GM18868 (cell line): ENCODE measurements around the gene METTL17.
"Not testable (repeated sequence)": the region's sequence is repeated elsewhere in the genome, so short reads cannot be mapped to it uniquely, and the experiment has no call there.

ENCODE experiments used
- ATAC-seq: cut with Tn5 transposase; IDR thresholded peaks from one replicate; pipeline ENCODE4 v1.9.1; 2021; ENCODE audit warnings: mild to moderate bottlenecking, moderate library complexity; ENCODE audit not compliant: unreplicated experiment

METTL17 gene

DNA sequence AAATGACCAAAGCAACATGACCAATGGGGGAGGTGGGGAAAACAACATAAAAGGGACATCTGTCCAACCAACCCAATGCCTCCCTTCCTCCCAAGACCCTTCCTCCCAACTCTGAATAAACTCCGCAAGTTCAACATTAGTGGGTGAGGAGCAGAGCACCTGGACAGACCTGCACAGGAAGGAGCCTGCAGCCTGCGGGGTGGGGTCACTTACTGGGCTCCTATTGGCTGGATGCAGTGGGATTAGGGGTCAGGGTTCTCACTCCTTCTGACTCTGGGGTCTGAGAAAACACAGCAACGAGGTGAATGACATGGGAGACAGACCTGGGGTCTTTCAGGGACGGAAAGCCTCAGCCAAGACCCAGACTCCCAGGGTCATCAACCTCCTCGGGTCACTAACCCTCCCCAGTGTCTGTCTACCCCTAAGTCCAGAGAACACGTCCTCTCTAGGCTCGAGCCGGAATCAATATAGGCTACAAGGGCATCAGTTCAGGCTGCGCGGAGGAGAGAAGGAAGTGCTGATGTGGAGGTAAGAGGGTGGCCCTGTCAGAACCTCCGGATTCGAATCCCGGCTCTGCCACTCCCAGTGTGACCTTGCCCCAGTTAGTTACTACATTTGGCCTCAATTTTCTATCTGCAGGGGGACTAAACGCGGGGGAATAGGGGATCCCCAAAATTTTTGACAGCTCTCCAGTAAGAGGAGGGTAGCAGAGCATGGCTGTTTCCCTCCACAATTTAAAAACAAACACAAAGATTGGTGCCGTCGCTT lies 34.2 kb downstream of the METTL17 start:
- ATAC-seq: no peak

DNA sequence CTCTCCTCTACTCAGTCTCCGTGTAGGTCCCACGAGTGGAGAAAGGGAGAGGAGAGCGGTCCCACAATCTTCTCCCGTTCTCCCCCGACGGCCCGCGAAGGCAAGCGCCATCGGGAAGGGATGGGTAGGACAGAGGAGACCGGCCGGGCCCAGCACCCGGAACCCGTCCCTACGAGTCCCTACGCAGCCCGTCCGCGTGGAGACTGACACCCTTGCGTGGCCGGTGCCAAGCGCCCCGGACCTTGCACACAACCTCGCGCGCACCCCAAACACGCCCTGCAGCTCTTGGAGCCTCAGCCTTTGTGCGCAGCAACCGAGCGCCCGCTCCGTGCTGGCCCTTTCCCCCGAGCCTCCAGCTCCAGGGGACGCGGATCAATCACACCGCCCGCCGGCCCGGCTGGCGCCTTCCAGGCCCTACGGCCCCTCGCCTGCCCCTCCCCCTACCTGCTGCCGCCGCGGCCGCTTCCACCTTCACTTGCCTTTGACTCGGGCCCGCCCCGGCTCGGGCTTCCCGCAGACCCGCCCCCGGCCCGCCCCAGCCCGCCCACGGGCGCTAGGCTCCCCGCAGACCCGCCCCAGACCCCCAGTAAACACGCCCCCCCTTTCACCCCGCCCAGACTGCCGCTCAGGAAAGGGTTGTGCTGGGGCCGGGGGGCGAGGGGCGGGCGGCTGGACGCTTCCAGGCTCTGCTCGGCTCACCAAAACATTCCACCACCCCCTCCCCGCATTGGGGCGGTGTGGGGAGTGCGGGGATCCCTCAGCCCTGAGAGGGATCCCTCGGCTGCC lies 35.0 kb downstream of the METTL17 start, which contains the start of gene NDRG2:
NDRG2 (minus strand) TSS at position 477 of the 786 bp plus-strand sequence. CDS start 1,746 bp downstream, outside the sequence.
- ATAC-seq: peak; percentile 80

DNA sequence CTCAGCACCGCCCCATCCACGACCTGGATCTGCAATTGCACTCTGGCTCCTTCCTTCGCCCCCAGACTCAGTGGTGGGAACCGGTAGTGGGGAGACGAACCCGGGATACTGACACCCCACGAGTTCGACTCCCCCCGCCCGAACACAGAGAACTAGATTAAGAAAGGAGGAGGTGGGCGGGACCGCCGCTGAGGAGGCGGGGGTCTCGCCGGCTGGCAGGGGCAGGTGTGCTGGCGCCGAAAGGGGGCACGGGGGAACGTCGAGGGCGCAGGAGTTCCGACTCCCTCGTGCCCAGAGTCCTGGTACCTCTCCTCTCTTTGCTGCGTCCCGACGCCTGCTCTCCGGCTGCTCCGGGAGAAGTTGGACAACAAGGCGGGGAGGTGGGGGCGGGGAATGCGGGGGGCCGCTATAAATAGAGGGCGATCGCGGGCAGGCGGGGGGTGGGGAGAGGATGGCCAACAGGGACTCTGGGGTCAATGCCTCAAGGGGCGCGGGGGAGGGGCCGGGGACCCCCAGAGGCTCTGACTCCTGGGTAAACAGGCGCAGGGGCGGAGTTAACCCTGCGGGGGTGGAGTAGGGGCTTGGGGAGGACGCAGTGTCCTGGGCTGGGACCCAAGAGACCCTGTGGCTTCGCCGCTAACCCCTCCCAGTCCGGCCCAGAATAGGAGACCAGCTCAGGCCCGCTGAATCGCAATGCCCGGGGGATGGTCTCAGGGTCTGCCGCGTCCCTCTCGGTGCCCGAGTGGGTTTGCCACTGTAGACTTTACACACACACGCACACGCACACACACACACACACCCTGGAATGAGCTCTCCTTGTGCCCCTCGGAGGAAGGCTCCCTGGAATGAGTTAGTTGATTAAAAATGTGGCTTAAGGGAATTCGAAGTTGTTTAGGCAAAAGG lies 35.8 kb downstream of the METTL17 start:
- no peak for ATAC-seq

DNA sequence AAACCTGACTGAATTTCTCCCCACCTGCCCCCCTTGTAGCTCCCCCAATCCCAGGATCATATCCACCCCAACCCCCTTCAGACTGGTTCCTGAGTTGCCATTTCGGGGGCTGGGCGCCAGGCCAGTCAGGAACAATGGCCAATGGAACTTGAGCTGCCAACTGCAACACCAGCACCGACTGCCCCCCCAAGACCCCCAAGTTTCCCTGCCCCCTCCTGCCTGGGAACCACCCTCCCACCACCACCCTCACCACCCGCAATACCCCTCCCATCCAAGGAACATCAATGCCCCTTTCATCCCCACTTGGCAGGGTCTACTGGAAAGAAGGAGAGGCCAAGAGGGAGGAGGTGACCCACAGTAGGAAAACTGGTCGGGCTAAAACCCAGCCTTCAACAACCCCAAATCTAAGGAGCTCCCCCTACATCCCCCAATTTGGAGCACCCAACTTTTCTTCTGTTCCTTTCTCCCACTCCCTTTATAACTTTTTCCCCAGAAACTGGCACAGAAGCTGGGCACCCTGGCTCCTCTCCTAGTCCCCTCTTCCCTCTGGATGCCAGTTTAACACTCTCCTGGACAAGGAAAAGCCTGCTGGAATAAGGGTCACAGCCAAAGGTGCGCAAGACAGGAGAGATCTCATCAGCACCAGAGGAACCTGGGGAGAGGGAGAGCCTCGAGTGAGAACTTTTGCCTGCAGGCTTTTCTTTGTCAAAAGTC lies 36.7 kb downstream of the METTL17 start:
- ATAC-seq: no peak

DNA sequence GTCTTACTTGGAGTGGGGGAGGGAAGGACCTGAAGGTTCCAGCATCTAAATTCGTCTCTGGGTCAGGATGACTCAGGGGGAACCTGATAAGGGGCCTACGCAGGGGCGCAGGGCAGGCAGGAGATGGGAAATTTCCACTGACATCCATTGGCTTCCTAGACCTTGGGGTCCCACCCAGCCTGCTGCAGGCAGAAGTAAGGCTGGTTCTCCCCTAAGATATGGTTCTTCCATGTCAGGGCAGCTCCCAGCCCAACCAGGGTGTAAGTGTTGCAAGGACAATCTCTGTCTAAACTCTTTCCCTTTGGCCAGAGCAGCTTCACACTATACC lies 37.2 kb downstream of the METTL17 start:
- ATAC-seq: no peak

DNA sequence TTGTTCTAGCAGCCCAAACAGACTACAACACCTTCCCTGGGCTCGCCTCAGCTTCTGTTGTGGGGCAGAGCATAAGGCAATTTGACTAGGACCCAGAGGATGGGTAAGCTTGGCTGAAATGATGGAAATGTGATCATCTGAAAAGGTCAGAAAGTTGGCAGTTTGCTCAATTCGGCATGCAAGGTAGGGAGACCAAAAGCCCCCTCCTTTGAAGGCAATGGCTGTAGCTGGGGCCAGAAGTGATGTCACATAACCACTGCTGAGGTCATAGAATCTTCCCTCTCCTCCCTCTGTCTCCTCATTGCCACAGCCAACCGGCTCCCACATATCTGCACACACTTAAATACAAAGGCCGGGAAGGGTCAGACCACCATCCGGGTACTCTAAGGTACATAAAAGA lies 40.1 kb downstream of the METTL17 start, which contains the start of gene TPPP2:
TPPP2 (plus strand) TSS at position 301 of the 400 bp plus-strand sequence. CDS start 365 bp downstream, outside the sequence.
- ATAC-seq: no peak

DNA sequence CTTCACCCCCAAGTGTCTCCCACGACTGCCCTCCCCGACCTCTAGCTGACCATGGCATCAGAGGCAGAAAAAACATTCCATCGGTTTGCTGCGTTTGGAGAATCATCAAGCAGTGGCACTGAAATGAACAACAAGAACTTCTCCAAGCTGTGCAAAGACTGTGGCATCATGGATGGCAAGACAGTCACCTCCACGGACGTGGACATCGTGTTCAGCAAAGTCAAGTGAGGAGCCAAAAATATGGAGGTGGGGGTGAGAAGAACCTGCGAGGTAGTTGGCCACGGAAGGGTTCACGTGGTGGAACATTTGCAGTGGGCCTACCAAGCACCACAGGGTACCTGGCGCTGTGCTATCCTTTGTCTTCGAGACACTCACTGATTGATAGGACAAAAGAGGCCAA lies 40.8 kb downstream of the METTL17 start:
- no peak for ATAC-seq

DNA sequence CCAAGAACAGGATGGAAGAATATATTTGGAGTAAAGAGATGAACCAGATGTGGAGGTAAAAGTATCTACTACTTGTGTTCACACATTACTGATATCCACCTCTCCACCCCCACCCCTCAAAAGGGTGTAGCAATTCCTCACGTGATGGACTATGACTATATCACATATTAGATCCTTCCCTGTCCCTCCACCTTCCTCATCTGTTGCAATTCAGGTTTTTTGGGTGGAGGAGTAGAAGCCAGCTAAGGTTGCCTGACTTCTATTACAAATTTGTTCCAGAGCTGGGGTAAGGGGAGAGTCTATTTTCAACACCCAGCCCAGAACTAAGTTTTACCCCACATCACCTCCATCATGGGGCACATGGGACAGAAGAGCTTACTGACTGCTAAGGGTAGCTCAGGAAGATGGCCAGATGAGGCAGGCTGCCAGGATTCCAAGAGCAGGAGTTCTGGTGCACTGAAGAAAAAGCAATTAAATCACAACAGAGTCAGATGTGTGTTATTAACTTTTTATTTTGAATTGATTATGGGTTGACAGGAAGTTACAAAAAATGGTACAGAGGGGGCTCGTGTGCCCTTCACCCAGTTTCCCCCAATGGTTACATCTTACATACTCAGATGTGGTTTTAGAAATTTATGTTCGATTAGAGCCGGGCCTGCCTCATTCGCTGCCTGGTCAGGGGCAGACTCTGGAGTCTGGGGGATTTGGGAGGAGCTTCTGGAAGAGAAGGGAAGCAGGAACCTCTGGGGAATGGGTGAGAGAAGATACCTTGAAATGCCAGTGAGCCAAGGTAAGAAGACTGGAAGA lies 42.7 kb downstream of the METTL17 start:
- ATAC-seq: no peak

DNA sequence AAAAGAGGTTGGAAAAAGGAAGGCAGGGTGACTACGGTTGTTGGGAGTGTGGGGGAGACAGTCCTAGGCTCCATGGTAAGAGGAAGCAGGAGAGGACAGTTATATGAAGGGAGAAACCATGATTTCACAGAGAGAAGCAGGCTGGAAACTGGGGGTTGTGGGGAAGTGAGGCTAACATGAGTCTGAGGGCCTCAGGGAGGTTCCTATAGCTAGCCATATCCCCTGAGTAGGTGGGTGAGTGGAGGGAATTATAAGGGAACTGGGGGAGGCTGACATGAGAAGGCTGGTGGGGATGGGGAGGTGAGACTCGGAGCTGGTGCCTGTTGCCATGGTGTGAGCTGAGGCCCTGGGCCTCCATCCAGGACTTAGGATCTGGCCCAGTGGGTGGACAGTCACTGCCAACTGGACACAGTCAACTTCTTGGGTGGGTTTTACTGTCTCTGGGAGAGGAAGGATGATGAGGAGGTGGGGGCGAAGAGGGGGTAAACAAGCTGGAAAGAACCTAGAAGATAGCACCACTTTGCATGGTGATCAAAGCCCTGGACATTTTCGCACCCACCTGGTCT lies 43.4 kb downstream of the METTL17 start:
- no peak for ATAC-seq

DNA sequence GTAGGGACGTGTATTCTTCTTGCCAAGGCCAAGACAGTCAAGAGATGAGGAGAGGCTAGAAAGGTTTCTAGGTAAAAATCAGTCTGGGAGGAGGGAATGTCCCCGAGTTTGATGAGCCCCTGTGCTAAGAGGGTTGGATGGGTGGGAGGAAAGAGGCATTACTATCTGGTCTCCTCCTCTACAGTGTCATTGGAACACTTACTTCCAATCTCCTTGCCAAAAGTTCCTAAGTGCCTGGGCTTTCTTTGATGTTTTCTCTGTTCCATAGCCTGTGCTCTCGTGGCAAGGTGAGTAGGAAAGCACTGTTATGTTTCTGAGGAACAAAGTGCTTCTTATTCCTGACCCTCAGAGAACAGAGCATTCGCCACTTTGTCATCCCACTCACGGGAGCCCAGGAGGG lies 44.9 kb downstream of the METTL17 start, which contains the start of gene RNASE13:
RNASE13 (minus strand) TSS at position 101 of the 400 bp plus-strand sequence. CDS start 519 bp downstream, outside the sequence.
- no peak for ATAC-seq

DNA sequence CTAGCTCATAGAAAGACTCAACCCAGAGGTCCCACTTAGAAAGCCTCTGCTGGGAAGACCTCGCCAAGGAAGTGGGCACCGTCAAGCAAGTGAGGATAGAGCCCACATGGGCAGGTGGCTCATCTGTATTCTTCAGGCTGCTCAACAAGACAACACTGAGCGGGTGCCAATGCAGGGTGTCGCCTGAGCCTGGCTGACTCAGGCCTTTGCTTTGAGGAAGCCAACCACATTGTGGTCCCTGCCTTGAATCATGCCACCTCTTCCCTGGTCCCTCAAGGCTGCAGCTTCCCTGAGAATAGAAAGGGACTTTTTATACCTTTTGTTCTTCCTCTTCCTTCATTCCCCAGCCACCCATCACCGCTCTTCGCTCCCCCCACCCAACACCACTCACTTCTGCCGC lies 47.0 kb downstream of the METTL17 start:
- ATAC-seq: no peak

DNA sequence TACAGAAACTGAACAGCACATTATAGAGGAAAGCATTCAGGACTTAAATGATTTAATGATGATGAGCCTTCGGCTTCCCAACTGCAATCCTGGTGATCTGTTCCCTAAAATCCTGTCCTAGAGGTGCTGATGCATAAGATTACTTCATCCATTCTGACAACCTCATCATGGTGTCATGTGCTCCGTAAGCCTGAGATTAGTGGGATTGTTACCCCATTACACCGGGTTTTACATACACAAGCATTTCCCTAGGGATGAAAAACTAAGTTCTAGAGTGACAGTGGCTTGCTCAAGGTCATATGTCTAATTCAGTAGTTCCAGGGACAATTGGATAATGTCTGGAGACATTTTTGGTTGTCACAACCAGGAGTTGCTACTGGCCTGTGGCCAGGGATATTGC lies 47.4 kb downstream of the METTL17 start:
- no peak for ATAC-seq

DNA sequence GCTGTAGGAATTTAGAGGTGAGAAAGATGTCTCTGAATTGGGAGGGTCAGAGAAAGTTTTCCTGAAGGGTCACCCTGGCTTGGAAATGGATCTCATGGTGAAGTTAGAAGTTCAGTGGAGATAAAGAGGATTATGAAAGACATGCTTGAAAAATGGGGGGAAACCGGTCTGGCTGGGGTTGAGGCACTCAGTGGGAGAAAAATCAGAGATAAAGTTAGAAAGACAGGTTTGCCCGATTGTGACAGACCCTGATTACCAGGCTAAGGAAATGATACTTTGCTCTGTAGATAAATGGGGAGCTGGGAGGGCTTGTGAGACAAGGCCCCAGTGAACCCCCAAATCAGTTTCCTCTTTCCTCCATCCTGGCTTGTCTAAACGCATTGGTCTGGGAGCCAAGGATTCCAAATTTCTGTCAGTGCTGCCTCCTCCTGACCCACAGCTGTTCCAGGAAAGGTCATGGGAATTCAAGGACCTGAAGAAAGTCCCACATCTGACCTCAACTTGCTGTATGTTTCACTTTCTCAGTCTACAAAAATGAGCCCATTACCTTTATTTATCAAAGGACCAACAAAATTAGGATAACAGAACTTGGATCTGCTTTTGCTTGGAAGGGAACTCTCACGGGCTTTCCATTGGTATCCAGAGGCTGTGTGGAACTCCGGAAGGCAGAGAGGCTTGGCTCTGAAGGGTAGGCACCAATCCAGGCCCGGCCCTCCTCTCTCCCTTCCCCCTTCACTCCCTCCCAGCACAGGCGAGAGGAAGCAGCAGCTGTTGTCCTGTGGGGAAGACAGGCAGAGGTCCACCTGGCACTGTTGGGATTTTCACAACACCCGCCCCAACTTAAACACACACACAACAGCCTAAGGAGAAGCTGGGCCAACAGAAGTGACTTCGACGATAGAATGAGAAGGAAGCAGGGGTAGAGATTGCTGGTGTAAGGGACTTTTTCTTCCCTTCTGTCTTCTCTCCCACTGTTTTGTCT lies 49.0 kb downstream of the METTL17 start:
- no peak for ATAC-seq

DNA sequence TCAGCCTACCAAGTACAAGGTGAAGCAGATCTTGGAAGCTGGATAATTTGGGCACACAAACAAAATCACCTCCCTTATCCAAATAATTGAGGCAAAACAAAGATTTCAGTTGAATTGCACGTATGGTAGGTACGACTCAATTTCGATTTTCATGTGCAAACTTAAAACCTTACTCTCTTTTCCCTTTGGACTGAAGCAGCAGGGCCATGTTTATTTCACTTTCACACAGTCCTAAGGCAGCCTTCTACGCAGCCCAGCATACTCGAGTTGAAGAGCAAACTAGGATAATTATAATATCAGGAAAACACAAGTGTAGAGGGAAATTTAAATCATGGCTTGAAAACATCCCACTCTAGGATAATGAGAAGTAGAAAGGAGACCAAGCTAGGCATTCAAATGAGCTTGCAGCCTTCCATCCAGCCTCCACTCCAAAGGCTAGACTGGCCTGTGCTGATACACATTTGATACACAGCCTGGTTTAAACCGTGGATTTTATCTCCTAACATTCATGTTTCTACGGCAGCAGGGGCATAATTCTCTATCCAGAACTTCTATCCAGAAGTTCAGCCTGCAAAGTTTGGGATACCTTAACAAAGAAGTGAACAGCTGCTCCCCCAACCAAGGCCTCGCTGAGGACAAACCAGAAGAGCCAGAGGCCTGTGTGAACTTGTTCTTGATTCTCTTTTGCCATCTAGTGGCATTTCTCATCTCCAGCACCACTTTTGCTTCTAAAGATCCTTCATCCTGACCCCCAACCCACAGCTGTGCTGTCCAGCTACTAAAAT lies 50.0 kb downstream of the METTL17 start:
- peak; percentile 54 for ATAC-seq

DNA sequence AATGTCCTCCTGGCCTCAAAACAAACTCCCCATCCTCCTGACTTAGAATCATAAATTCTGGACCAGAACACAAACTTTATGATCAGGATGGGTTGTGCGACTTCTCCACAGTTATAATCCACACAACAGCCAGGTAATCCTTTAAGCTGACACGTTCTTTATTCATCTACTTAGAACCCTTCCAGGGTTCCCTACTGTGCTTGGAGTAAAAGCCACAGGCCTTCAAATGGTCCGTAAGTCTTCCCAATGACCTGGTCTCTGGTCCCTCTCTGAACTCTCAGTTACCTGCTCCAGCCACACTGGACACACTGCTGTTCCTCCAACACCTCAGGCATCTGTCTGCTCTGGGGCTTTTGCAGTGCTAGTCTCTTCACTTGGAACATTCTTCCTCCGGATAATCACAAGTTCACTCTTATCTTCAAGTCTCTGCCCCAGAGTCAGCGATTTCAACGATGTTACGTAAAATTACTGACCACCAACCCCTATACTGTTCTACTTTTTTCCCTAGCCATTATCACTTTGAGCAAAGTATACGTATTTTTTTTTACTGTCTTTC lies 50.7 kb downstream of the METTL17 start:
- no peak for ATAC-seq

DNA sequence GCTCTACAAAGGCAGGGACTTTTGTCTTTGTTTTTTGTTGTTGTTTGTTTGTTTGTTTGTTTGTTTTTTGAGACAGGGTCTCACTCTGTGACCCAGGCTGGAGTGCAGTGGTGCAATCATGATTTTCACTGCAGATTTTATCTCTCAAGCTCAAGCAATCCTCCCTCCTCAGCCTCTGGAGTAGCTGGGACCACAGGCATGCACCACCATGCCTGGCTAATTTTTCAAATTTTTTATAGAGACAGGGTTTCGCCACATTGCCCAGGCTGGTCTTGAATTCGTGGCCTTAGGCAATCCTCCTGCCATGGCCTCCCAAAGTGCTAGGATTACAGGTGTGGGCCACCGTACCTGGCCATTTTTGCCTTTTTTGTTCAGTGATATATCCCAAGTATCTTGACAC lies 51.2 kb downstream of the METTL17 start:
- ATAC-seq: not testable (repeated sequence)
